Measurements from ENCODE around the gene PRSS56. TPM values are rescaled to one million over a fixed set of nuclear protein-coding genes. Genes with fewer than 3 reads are reported as not detected.

The PRSS56 gene
- total and polyA plus RNA-seq, 2 donors (not counting 1 experiment from before 2014, with no cell fraction given), result not detected

DNA sequence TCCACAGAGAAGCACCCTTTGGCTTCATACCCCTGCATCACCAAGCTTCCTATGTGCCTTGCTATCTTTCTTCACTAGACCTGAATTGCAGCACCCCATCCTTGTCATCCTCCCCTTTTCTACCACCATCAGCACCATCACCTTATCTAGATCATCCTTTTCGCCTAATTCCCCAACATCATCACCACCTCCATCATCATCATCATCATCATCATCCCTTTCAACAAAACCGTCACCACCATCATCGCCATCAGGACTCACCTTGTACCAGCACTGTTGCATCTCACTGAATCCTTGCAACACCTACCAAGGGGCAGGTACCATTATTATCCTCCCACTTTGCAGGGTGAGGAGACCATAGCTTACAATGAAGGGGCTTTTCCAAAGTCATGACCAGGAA, 21.7 kb upstream of the PRSS56 start:
- no peaks in the 10 kb centered on the region for H4K20me1 ChIP-seq (ENCODE audit: control insufficient read depth, extremely low read depth, insufficient read depth, low read length)
- no peaks in the 10 kb centered on the region for H3K36me3 ChIP-seq (ENCODE audit: control insufficient read depth, insufficient read depth, low read length)
- H3K79me2 ChIP-seq (ENCODE audit: control insufficient read depth, insufficient read depth, low read length), result no peaks in the 10 kb centered on the region
- H3K4me1 ChIP-seq (ENCODE audit: control insufficient read depth, extremely low read depth, insufficient read depth, low read length), result no peaks in the 10 kb centered on the region
- TF ChIP-seq, protein P1, sequence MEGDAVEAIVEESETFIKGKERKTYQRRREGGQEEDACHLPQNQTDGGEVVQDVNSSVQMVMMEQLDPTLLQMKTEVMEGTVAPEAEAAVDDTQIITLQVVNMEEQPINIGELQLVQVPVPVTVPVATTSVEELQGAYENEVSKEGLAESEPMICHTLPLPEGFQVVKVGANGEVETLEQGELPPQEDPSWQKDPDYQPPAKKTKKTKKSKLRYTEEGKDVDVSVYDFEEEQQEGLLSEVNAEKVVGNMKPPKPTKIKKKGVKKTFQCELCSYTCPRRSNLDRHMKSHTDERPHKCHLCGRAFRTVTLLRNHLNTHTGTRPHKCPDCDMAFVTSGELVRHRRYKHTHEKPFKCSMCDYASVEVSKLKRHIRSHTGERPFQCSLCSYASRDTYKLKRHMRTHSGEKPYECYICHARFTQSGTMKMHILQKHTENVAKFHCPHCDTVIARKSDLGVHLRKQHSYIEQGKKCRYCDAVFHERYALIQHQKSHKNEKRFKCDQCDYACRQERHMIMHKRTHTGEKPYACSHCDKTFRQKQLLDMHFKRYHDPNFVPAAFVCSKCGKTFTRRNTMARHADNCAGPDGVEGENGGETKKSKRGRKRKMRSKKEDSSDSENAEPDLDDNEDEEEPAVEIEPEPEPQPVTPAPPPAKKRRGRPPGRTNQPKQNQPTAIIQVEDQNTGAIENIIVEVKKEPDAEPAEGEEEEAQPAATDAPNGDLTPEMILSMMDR (conservative IDR thresholded peaks at IDR 0.05 in 1 of 2, IDR thresholded peaks at IDR 0.05 in 1 of 2; ENCODE audit: low read depth in 1 of 2, low read length in 2 of 2), result no peak
- no peak for TF ChIP-seq EZH2 (IDR thresholded peaks at IDR 0.05; ENCODE audit: low read length, missing control alignments)
- H3K9ac ChIP-seq (ENCODE audit: insufficient read depth, low read length), result no peak overlapping the region
- no peaks in the 10 kb centered on the region for H3K9me3 ChIP-seq (ENCODE audit: control insufficient read depth, insufficient read depth, low read depth, low read length)
- no peak overlapping the region for H3K4me2 ChIP-seq (ENCODE audit: extremely low read depth, insufficient read depth, low read length)
- no peak overlapping the region for H2AFZ ChIP-seq (ENCODE audit: low read length)
- H3K4me3 ChIP-seq (replicated peaks in 1 of 4; ENCODE audit: control extremely low read depth in 1 of 4, insufficient read depth in 1 of 4, low read depth in 3 of 4, low read length in 4 of 4), result no peak overlapping the region
- no peak overlapping the region for H3K27ac ChIP-seq (ENCODE audit: insufficient read depth, low read length)
- peaks cover 6% of the 10 kb centered on the region for H3K27me3 ChIP-seq (ENCODE audit: control insufficient read depth, insufficient read depth, low read length)
- no peak for DNase-seq (ENCODE audit: low read depth in 2 of 2)

DNA sequence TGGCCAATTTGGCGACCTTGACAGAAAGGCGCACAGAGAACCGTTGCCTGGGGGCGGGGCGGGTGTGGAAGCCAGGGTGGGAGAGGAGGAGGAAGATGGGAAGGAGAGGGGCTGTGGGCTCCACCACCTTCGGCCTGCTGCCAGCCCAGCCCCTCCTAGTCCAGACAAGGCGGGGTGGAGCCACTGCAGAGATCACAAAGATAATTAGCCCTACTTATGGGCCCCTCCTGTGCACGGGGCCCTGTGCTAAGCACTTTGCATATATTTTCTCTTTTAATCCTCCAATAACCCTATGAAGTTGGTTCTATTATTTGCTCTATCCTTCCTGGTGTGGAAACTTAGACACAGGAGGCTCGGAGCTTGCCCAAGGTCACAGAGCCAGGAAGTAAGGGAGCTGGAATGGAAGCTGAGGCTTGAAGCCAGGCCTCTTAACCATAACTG, 18.8 kb upstream of the PRSS56 start:
- Histone ChIP-seq H3K27me3 (ENCODE audit: control insufficient read depth, insufficient read depth, low read length) (peaks cover 21% of the 10 kb centered on the region), H2AFZ (ENCODE audit: low read length) (no peak overlapping the region), H3K27ac (ENCODE audit: insufficient read depth, low read length) (no peak overlapping the region)

DNA sequence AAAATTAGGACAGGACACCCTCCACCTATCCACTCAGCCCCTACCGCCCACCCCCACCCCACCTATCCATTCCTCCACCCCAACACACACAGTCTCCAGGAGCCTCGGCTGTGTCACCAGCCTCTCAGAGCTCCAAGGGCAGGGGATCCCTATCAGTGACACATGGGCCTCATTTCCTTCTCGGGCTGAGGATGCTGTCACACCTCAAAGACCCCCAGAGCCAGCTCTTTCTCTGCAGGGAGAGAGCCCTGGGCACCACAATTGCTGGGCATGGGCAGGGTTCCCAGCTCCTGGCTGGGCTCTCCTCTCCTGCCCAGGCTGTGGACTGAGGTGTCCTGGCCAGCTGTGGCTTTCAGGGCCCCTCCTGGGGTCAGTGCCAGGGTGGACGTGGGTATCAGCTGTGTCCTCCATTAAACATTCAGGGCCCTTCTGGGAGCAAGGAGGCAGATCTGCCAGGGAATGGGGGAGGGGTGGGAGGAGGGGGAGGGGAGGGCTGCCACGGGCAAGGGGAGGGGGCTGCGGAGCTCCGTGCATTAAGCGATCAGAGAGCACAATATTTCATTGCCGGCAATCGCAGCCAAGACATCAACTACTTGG, 18.3 kb upstream of the PRSS56 start:
- Histone ChIP-seq H3K36me3 (ENCODE audit: control insufficient read depth, insufficient read depth, low read length) (no peaks in the 10 kb centered on the region), H3K4me2 (ENCODE audit: extremely low read depth, insufficient read depth, low read length) (no peak overlapping the region), H4K20me1 (ENCODE audit: control insufficient read depth, extremely low read depth, insufficient read depth, low read length) (no peaks in the 10 kb centered on the region), H3K9ac (ENCODE audit: insufficient read depth, low read length) (no peak overlapping the region), H3K4me1 (ENCODE audit: control insufficient read depth, extremely low read depth, insufficient read depth, low read length) (no peaks in the 10 kb centered on the region), H3K27ac (ENCODE audit: insufficient read depth, low read length) (no peak overlapping the region), H3K4me3 (replicated peaks in 1 of 4; ENCODE audit: control extremely low read depth in 1 of 4, insufficient read depth in 1 of 4, low read depth in 3 of 4, low read length in 4 of 4) (no peak overlapping the region), H3K79me2 (ENCODE audit: control insufficient read depth, insufficient read depth, low read length) (no peaks in the 10 kb centered on the region), H2AFZ (ENCODE audit: low read length) (no peak overlapping the region), H3K27me3 (ENCODE audit: control insufficient read depth, insufficient read depth, low read length) (peaks cover 21% of the 10 kb centered on the region), H3K9me3 (ENCODE audit: control insufficient read depth, insufficient read depth, low read depth, low read length) (no peaks in the 10 kb centered on the region)
- DNase-seq (ENCODE audit: low read depth in 2 of 2), result no peak
- TF ChIP-seq EZH2 (IDR thresholded peaks at IDR 0.05; ENCODE audit: low read length, missing control alignments), result no peak
- TF ChIP-seq, protein P1 (conservative IDR thresholded peaks at IDR 0.05 in 1 of 2, IDR thresholded peaks at IDR 0.05 in 1 of 2; ENCODE audit: low read depth in 1 of 2, low read length in 2 of 2), result no peak

More for the DNA sequence above, 18.8 kb upstream of the PRSS56 start:
- Histone ChIP-seq H3K9me3 (ENCODE audit: control insufficient read depth, insufficient read depth, low read depth, low read length) (no peaks in the 10 kb centered on the region), H3K36me3 (ENCODE audit: control insufficient read depth, insufficient read depth, low read length) (no peaks in the 10 kb centered on the region), H3K4me1 (ENCODE audit: control insufficient read depth, extremely low read depth, insufficient read depth, low read length) (no peaks in the 10 kb centered on the region), H3K4me2 (ENCODE audit: extremely low read depth, insufficient read depth, low read length) (no peak overlapping the region), H3K4me3 (replicated peaks in 1 of 4; ENCODE audit: control extremely low read depth in 1 of 4, insufficient read depth in 1 of 4, low read depth in 3 of 4, low read length in 4 of 4) (no peak overlapping the region), H3K79me2 (ENCODE audit: control insufficient read depth, insufficient read depth, low read length) (no peaks in the 10 kb centered on the region), H4K20me1 (ENCODE audit: control insufficient read depth, extremely low read depth, insufficient read depth, low read length) (no peaks in the 10 kb centered on the region), H3K9ac (ENCODE audit: insufficient read depth, low read length) (no peak overlapping the region)
- TF ChIP-seq, protein P1 (conservative IDR thresholded peaks at IDR 0.05 in 1 of 2, IDR thresholded peaks at IDR 0.05 in 1 of 2; ENCODE audit: low read depth in 1 of 2, low read length in 2 of 2), result no peak
- TF ChIP-seq EZH2 (IDR thresholded peaks at IDR 0.05; ENCODE audit: low read length, missing control alignments), result no peak
- no peak for DNase-seq (ENCODE audit: low read depth in 2 of 2)

Measured in fibroblast of lung (primary cell).